Measurements from ENCODE around the gene SEMA3D.
A peak's percentile ranks its signal among the peaks of the same experiment; 100 is the strongest.

SEMA3D gene

DNA sequence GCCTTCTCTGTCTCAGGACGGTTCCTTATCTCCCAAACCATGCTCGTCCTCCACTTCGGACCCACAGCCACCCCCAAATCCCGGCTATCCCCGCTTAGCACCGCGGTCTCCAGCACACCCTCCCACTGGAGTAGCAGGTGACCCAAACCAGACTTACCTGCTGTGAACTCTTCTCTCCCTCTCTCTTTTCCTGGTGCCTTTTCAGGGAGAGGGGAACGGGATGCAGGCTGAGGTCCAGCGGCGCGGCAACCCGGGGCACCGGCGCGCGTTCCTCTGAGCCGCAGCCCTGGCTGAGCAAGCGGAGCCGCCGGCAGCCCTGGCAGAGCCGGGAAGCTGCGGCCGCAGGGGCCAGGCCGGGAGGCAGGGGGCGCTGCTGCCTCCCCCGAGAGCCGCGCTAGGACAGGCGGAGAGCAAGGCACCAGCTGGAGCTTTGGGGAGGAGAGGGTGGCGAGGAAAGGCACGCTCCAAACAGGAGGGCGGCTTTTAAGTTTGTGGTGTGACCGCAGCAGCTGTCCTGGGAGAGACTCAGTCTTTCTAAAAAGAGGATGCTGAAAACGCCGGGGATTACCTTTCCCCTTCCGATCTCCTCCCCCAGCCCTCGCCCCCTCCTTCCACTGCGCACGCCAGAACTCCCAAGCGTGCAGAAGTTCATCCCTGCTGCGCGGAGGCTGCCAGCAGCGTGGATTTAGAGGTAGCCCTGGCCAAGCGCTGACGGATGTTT is at the start of gene SEMA3D:
TSS of gene SEMA3D (minus strand) at position 536 of the 721 bp plus-strand sequence. CDS start 65,165 bp downstream, outside the sequence.
- peak; percentile 76 for DNase-seq (ENCODE audit: low spot score)

DNA sequence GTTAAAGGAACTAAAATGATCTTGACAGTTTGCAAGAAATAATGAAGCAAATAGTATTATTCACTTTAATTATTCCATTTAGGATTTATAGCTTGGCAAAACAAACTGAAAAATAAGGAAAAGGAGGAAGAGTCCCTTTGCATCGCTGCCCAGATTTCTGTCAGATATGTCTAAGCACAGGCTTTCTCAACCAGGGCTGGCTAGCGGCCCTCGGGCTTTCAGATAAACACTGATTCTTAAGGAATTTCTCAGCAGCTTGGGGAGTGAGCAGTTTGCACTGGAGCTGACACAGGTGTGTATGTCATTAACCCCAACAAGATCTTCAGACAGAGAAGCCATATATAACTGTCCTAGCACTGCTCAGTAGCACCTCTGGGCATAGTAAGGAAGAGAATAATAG is 47.9 kb upstream of the SEMA3D start:
- no peak for DNase-seq (ENCODE audit: low spot score)

DNA sequence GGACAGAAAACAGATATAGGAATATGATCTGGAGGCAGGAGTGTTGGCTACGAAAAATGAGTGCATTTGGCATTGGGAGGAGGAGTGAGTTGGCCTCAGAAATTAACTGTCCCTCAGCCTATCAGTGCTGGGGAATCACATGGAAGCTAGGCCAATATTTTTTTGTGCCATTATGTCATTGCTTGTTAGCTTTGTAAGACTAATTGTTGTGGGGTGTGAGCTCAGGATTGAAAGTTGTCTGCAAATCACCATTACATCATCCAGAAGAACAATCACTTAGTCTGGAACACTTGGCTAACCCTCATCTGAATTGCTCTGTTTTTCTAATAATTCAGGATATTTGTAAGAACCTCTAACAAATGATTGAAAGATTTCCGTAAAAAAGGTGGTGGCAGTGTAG is 45.2 kb upstream of the SEMA3D start:
- no peak for DNase-seq (ENCODE audit: low spot score)

DNA sequence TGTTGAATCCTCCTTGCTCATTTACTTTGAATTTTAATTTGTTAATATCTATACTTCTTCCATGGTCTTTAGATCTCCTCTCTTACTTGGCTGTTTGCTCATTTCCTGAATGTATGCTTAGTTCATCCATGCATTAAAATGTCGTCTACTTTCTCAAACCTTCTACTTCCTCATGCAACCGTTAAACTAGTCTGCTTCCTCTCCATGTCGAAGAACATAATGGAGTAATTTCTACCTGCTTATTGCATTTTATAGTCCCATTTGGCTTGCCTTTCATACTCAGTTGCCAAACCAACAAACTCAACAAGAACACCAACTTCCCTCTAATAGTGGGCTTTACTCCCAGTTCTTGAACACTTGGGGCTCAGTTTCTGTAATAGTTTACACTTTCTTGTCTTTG is 43.8 kb upstream of the SEMA3D start:
- DNase-seq (ENCODE audit: low spot score): no peak

DNA sequence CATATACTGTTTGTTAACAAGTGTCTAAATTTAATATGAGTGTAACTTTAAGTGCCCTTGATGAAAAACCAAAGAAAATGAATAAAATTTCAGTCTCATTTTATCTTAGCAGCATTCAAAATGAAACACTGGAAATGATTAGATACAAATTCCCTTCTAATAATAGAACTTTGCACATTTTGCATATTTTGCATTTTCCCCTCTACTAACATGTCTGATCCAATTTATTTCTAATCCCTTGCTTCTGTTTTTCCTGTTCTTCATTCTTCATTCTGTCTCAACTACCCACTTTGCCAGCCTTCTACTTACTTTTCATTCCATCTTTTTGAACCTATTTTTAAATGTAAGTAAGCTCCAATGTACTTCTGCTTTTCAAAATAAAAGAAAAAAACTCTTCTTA is 42.7 kb upstream of the SEMA3D start:
- no peak for DNase-seq (ENCODE audit: low spot score)

DNA sequence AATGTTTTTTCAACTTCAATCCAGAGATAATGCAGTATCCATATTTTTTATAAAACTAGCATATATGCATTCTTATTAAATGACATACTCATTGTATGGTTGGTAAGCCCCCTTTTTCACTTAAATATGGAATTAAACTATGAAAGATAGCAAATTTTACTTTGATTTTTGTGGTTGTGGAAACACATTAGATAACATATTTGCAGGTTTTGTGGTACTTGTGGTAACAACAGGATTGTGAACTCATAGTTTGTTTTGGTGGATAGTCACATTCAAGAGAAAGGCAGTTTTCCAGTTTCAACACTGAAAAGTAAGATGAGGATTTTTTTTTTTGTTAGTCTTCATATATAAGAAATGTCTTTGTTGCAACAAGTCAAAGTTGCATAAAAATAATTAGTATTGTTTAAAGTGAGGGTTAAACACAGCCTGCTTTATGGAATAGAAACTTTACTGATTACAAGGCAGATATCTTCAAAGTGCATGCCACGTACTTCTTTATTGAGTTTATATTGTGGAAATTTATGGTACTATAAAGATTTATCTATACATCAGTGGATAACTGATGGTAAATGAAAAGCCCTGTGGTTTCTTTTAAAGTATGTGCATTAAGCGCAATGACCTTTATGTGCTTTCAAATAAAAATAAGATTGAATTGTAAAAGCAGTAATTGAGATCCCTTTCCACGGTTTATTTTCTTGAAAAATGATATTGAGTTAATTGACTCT is 39.7 kb upstream of the SEMA3D start:
- DNase-seq (ENCODE audit: low spot score): no peak

DNA sequence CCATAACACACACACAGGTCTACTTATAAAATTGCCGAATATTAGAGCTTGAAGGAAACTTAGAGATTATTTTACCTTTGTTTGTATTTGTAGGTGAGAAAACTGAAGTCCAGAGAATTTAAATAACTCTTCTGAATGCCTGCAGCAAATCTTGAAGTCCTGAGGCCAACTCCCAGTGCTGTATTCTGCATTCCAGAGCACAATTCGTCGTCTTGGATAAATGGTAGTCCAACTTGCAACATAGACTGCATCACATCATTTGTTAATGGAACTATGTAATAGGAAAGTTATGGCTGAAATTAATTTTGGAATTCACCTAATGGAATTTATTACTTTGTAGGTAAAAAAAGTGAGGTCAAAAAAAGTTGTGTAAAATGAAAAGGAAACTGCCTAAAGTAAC is 37.3 kb upstream of the SEMA3D start:
- DNase-seq (ENCODE audit: low spot score): no peak

DNA sequence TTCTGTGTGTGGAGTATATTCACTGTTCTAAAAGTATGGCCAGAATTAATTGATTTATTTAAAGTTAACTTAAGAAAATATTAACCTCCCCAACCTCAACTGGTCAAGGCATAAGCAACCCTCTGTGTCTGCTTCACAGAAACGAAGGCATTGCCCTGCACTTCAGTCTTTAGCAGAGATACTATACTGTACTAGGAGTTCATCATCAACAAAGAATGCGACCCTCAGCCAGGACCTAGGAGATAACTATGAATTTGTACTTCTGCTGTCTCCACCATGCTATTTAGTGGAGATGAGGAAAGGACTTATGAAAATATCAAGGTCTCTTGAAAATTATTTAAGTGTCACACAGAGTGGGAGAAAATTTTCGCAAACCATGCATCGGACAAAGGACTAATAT is 35.7 kb upstream of the SEMA3D start:
- no peak for DNase-seq (ENCODE audit: low spot score)

DNA sequence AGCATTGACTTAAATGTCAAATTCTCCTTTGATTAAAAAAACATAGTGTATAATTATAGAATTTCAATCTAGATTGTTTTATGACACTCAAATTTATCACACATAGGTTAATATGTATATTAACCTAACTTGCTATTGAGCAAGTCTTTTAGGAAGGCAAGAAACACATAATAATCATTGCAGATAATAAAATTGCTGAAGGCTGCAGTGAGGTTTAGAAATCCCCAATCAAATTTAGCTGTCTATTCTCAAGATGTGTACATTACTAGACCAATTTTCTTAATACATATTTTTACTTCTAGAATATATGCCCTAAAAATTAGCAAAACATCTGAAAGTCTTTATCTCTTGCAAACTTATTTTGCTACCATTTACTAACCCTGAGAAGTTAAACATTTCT is 34.9 kb upstream of the SEMA3D start:
- no peak for DNase-seq (ENCODE audit: low spot score)

DNA sequence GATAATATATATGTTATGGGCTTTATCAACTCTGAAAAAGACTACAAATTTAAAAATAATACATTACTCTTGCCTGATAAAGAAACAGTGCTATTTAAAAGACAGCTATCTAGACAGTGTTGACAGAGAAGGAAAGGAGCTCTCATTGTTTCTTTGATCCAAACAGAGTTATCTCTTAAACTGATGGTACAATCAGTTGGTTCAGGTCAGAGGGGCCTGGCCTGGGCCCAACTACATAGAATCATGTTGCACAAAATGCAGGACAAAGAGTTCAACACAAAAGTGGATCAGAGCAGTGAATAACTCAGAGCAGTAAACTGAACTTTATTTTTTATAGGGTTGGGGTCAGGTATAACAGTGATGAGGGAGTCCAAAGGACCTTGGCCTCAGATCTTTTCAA is 33.8 kb upstream of the SEMA3D start:
- DNase-seq (ENCODE audit: low spot score): no peak

DNA sequence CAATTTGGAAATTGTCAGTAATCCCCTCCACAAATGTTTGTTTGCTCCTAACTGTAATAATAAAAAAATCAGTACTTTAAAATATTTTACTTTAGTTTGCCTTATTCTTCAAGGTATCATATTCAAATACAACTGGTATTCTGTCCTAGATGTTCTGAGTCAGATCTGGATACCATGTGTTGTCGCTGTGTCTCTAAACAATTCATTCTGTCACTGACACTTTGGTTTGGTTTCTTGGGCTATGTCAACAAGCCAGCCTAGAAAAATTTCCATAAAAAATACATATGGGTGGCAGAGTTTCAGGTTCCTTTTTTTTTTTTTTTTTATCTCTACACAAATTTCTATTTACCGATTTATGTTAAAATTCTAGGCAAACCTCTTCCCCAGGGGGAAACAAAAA is 33.2 kb upstream of the SEMA3D start:
- no peak for DNase-seq (ENCODE audit: low spot score)

DNA sequence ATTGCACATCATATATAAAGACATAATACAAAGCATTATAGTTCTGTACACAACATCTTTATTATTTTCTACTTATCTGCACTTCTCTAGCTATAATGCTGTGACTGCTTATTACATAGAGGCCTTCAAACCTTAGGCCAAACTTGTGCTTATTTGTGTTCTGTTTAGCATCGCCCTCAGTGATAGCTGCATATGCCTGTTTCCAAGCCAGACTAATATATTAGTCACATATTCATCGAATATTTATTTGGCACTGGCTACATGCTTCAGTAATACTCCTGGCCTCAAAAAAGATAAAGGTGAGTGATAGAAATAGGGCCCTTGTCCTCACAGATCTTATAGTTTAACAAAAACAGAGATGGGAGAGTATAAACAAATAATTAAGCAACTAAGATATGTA is 30.2 kb upstream of the SEMA3D start:
- no peak for DNase-seq (ENCODE audit: low spot score)

DNA sequence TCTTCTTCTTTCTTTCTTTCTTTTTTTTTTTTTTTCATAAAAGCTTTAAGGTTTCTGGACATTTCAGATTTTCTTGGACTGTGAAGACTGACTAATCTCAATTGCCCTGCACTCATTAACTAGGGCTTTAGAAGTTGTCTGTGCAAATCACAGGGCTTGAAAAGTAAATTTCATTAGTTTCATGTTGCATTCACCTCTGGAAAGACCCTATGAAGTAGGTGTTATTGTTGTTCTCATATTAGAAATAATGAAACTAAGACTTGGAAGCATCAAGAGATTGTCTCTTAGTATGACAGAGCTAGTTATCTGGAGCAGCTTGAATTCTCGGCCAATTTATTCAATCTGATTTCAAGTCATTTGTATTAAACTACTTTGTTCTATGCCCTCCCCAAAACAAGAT is 28.2 kb upstream of the SEMA3D start:
- no peak for DNase-seq (ENCODE audit: low spot score)

DNA sequence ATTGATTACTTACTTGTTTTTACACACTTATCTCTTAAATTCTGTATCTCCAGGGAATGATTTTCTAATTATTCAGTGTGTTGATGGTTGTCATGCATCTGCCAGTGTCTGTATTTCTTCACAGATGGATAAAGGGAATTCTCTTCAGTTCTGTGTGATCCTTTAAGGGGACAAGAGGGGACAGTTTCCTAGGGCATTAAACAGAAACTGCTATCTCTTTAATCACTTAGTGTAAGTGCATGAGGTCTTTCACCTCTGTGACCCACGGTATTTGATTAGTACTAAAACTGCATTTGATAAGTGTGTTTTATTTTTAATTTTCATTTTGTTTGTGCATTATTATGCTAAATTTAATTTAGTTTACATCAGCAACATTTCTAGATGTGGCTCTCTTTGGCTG is 26.6 kb upstream of the SEMA3D start:
- no peak for DNase-seq (ENCODE audit: low spot score)

DNA sequence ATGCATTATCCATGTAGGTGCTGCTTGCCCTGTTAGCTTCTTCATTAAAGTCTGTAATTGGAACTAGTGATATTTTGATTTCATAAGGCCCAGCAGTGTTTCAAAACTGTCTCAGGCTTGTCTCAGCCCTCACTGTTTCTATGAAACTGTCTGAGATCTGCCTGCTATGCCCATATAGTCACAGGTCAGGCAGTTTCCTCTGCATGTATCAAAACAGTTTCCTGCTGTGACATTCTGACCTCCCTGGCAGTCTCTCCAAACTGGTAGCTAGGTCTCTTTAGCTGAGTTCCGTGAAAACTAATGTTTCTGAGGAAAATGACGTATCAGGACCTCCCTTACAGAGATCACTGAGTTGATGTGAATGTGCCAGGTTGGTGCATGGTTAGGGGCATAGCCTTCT is 18.9 kb upstream of the SEMA3D start:
- no peak for DNase-seq (ENCODE audit: low spot score)

DNA sequence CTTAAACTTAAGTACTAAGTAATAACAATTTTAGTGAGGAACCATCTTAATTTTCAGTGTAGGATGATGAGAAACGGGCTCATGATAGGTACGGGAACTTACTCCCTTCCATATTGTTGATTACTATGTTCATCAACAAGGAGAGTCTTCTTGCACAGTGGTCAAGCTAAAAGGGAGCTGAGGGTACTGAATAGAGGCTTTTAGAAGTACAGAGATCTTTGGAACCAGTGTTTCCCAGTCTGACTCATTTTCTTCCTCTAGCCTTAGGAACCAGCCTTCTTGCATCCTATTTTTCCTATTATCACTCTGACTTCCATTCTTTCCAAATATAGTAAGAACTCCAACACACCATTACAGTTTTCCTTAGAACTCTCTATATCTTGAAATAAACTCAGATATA is 17.6 kb upstream of the SEMA3D start:
- no peak for DNase-seq (ENCODE audit: low spot score)

DNA sequence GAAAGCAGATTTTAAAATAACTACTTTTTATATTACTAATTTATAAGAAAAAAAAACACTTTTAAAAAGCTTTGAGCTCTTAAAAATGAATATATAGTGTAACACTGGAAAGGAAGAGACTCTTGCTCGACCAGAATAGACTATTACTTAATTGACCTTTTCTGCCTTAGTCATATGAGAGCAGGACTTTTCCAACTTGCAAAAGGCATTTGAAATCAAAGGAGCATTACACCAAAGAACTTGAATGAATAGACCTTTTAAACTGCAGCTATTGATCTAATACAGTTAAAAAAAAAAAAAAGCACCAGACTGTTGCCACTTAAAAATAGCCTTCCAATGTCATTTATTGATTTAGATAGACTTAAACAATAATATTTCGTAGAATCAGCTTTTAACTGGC is 17.2 kb upstream of the SEMA3D start:
- DNase-seq (ENCODE audit: low spot score): no peak

DNA sequence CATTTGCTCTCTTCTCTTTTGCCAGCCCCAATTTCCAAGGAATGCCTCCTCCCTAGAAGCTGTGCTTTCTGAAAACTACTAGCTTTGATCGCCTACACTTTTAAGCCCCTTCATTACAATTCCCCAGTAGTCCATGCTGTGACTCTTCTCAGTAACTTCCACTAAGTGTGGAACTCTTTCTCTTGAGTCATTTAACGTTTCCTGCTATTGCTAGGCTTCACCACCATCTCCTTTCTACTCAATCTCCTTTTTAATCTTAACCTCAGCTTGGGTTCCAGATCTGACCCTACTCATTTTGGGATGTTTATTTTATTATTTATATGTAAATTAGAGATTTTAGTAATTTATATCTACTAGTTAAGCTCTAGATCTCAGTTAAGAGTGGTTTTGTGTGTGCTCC is 14.4 kb upstream of the SEMA3D start:
- DNase-seq (ENCODE audit: low spot score): no peak

DNA sequence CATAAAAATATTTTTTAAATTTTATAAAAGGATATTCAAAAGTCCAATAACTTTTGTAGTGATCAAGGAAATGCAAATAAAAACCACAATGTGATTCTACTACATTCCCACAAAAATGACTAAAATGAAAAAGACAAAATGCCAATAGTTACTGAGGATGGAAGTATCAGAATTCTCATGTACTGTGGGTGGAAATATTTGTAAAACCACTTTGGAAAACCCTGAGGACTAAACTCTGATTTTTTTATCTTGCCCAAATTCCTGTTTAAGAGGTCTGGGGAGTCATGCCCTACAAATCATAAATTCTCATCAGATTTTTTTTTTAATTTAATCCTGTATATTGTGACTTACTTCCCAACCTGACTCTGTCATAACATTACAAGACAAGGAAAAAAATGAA is 9.8 kb upstream of the SEMA3D start:
- DNase-seq (ENCODE audit: low spot score): no peak

DNA sequence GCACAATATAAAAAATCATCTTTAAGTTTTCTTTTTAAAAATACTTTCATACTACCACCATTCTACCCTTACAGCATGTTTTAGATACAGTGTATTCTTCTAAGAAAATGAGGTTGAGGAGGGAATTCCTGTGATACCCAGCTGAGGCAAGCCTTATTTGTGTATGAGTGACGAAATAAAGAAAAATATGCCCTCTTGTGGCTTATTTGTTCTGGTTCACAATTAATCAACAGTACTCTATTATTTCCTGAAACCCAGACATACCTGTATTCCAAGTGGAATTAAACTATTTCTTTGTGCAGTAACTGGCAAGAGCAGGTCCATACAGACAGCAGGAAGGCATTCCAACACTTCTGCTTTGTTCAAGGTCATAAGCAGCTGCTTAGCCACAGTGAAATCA is 4.5 kb upstream of the SEMA3D start:
- peak; percentile 11 for DNase-seq (ENCODE audit: low spot score)

DNA sequence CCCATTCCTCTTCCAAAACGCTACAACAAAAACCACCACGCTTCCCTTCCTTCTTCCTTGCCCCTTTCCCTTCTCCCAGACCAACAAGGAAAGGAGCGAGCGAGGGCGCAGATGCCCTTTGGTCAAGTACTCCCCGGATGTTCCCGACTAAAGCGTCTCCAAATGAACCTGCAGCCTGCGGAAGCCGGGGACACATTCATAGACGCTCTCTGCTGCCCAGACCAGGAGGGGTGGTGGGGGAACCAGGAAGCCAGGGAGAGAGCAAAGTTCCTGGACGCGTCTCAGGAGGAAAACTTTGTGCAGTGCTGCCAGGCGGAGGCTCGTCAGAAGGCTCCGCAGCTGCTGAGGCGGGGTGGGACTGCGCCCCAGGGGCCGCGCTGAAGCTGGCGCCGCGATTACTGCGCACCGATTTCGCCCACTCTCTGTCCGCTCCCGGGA is 754 bp downstream of the SEMA3D start:
- peak; percentile 26 for DNase-seq (ENCODE audit: low spot score)

DNA sequence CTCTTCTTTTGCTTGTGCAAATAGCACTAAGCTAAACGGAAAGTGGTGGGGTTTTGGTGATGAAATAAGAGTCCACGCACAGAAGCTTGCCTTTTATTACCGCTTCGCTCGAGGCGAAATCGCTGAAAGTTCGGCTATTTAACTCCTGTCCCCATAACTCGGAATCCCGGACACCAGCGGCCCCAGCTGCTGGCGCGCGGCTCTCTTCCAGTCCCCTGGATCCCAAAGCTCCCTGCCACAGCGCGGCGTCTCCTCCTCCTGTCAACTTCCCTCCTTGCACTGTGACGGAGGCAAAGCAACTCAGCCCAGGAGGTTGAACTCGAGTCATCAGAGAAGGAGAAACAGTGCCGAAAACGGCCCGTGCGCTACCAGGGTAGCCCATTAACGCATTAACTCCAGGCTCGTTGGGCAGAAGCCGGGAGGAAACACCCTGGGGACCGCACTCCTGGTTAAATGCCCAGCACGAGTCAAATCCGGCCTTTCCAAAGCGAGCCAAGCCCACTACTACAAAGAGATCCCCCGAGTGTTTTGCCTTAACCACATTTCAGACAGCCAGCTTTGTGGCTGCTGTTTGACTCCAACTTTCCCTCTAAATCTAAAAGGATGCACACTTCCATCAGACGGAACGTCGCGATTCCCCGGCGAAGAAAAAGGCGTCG is 1.3 kb downstream of the SEMA3D start:
- DNase-seq (ENCODE audit: low spot score): peak; percentile 67
